Posterior cingulate gyrus (tissue), 11 donors: Measurements from ENCODE around the gene NPHS1.

Source experiments
- DNase-seq, 10 donors: peaks; one replicate each; pipeline versions ENCODE4 v3.0.0 to v3.0.0-alpha.2; 2020 to 2021; ENCODE audit warnings: mixed read lengths in 3 of 10
- intact Hi-C: fragments of 100-400 bp; cut with DNase I; formaldehyde crosslinking; loops from one replicate; pipeline ENCODE4 v1.15.1; 2023

Gene NPHS1

DNA sequence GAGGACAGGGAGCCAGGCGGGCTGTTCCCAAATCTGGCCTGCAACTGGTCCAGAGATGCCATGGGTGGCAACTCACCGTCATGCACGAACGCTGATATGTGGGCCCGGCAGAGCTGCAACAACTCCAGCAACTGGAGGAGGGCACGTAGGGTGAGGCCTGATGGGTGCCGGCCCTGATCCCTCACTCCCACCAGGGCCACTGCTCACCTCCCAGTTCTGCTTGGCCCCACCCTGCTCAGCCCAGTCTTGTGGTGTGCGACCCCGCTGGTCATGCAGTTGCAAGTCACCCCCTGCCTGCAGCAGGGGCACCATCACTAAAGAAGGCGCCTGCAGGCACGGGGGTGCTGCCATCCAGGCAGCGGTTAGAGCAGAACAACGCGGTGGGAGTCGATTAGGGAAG lies 60.0 kb downstream of the NPHS1 start:
- intact Hi-C loops, result no loop called here
- DNase-seq, result no peak

- intact Hi-C loops, result no loop called here
Measured at GRCh38 chr19:35791814-35792279, 60.5 kb downstream of the NPHS1 start.

DNA sequence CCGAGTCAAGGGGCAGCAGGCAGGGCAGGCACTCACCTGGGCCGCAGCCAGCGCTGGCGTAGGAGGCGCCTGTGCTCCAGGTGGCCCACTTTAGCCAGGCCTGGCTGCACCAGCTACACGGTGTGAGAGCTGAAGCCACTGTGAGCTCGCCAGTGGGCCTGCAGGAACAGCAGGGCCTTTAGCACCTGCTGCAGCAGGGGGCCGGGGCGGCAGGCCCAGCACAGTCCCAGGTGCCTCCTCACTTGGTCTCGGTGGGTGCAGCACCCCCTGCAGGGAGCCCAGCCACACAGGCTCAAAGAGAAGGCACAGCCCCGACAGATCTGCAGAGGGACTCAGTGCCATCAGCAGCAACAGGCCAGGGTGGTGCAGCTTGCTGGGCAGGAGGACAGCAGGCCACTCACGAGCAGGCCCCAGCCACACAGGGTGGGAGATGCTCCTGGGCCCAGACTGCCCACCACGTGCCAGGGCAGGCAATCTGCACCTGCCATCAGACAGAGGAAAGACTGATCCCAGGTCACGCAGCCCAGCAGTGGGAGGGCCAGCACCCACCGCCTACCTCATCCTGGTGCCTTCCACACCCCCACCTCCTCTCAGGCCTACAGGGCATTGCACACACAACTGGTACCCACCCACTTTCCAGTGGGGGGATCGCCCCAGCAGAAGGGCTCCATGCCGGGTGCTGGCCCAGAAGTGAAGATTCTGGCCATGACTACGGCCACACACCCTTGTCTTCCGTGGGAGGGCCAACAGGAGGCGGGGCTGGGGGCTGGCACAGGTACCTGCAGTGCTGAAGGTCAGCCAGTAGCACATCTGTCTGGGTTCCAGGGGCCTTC lies 61.1 kb downstream of the NPHS1 start:
- intact Hi-C loops, result no loop called here

More at GRCh38 chr19:35791814-35792279, 60.5 kb downstream of the NPHS1 start:
- no peak for DNase-seq

GRCh38 chr19:35789978-35790944 lies 62.0 kb downstream of the NPHS1 start:
- intact Hi-C loops, result no loop called here
- peak in 1 of 10 donors; percentile 83 for DNase-seq

More for the DNA sequence above, 61.1 kb downstream of the NPHS1 start:
- DNase-seq, result peak in 1 of 10 donors; percentile 84

- peak in 1 of 10 donors; percentile 82 for DNase-seq
- intact Hi-C loops, result no loop called here
Measured at GRCh38 chr19:35789195-35789977, 62.9 kb downstream of the NPHS1 start.

DNA sequence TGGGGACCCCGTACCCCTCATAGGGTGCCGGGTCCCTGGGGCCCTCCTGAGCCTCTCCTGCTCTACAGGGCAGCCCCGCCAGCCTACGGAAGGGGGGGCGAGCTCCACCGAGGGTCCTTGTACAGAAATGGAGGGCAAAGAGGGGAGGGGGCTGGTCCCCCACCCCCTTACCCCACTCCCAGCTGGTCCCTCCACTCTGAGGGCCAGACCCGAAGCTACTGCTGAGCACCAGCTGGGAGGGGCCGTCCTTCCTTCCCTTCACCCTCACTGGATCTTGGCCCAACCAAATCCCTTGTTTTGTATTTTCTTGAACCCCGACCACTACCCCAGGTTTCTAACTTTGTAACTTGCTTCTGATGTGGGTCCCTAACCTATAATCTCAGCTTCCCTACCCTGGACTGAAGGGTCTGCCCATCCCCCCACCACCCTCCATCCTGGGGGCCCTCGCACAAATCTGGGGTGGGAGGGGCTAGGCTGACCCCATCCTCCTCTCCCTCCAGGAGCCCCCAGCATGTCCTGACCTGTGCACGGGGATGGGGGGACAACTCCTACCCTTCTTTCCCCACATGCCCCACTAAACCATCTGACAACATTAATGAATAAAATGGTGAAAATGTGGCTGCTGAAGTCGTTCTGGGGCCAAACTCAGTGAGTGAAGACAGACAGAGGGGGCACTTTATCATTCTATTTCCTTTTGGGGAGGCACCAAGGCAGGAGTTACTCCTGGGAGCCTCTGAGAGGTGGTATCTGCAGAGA lies 63.9 kb downstream of the NPHS1 start:
- intact Hi-C loops, result no loop called here
- DNase-seq, result no peak

GRCh38 chr19:35787227-35787799 lies 65.0 kb downstream of the NPHS1 start:
- DNase-seq, result peak in 1 of 10 donors; percentile 52
- intact Hi-C loops, result no loop called here

GRCh38 chr19:35786299-35787160 lies 65.8 kb downstream of the NPHS1 start:
- DNase-seq, result peak in 1 of 10 donors; percentile 61
- intact Hi-C loops, result no loop called here

DNA sequence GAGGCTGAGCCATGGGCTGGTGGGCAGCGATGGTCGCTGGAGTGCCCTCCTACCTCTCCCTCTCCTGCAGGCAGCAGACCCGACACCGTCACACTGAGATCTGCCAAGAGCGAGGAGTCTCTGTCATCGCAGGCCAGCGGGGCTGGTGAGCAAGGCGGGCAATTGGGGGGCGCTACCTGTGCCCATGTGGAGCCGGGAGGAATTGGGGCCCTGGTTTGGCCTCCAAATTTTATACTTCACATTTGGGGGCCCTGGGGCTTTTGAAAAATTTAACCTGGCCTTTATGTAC lies 67.0 kb downstream of the NPHS1 start:
- intact Hi-C loops, result no loop called here
- DNase-seq, result peak in 1 of 10 donors; percentile 63

DNA sequence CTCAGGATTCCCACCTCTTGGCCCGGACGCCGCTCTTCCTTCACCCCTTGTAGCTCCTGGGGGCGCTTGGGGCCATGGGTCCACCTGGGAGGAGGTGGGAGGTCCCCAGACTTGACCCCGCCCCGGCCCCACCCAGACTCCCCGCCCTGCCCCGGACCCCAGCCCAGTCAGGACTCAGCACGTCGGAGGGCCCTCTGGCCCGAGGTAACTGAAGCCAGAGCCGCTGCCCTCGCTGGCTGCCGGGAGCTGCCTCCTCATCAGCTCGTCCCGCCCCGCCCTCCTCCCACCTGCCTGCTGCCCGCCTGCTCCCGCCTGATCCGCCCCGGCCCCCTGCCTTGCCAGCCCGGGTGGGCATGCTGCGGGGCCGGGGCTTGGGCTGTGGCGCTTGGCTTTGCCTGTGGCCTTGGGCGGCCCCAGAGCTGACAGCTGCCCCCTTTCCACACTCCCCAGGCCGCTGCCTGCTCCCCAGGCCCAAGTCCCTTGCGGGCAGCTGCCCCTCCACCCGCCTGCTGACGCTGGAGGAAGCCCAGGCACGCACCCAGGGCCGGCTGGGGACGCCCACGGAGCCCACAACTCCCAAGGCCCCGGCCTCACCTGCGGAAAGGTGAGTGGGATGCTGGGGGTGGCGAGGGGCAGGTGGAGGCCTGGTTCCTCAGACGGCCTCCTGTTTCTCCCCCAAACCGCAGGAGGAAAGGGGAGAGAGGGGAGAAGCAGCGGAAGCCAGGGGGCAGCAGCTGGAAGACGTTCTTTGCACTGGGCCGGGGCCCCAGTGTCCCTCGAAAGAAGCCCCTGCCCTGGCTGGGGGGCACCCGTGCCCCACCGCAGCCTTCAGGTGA lies 67.6 kb downstream of the NPHS1 start:
- DNase-seq, result peak in 1 of 10 donors; percentile 70
- intact Hi-C loops, result no loop called here

GRCh38 chr19:35783469-35784434 lies 68.6 kb downstream of the NPHS1 start:
- peak in 1 of 10 donors; percentile 68 for DNase-seq
- intact Hi-C loops, result no loop called here

- intact Hi-C loops, result no loop called here
- DNase-seq, result no peak
Measured at GRCh38 chr19:35782589-35782988, 69.7 kb downstream of the NPHS1 start.

- DNase-seq, result no peak
- intact Hi-C loops, result no loop called here
Measured at GRCh38 chr19:35781650-35782049, 70.7 kb downstream of the NPHS1 start.

DNA sequence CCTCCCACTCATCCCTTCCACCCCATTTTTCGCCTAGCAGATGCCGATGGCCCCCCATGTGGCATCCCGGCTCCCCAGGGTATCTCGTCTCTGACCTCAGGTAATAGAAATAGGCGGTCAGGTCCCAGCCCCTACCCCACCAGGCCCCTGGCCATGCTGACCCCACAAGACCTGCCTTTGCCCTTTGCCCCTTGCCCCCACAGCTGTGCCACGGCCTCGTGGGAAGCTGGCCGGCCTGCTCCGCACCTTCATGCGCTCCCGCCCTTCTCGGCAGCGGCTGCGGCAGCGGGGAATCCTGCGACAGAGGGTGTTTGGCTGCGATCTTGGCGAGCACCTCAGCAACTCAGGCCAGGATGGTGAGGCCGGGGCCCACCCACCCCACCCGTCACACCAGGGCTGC lies 71.6 kb downstream of the NPHS1 start:
- intact Hi-C loops, result no loop called here
- DNase-seq, result peak in 1 of 10 donors; percentile 70

- intact Hi-C loops, result no loop called here
Measured at GRCh38 chr19:35780058-35780457, 72.2 kb downstream of the NPHS1 start.

GRCh38 chr19:35779033-35779432 lies 73.3 kb downstream of the NPHS1 start:
- DNase-seq, result no peak
- intact Hi-C loops, result loop anchor here (10.0 kb wide), 1 partner anchor 156 kb away; the partner anchor contains the start of gene LRFN3

More at GRCh38 chr19:35780058-35780457, 72.2 kb downstream of the NPHS1 start:
- DNase-seq, result no peak
